Loucy (cell line): ENCODE results near the gene GPR75.

ENCODE experiments used
- H2AFZ ChIP-seq: fragments of 200-600 bp; sonication (generic); 2 replicates; pipeline ENCODE4 v1.6.0; 2016; ENCODE audit warnings: antibody characterized with exemption, mild to moderate bottlenecking, low read length, moderate library complexity
- H3F3A ChIP-seq: fragments of 200-600 bp; 2 replicates; pipeline ENCODE4 v1.6.0; 2016; ENCODE audit warnings: antibody characterized with exemption, low read depth, mild to moderate bottlenecking
- H3K27me3 ChIP-seq: fragments of 200-600 bp; sonication (generic); 2 replicates; pipeline ENCODE4 v1.6.1; 2014; ENCODE audit warnings: low read length, mild to moderate bottlenecking; ENCODE audit not compliant: insufficient read depth, poor library complexity, severe bottlenecking
- H3K36me3 ChIP-seq: fragments of 200-600 bp; sonication (generic); 2 replicates; pipeline ENCODE4 v1.6.1; 2016; ENCODE audit warnings: low read length; ENCODE audit not compliant: insufficient read depth
- H3K4me1 ChIP-seq: fragments of 200-600 bp; sonication (generic); 2 replicates; pipeline ENCODE4 v1.5.1; 2014; ENCODE audit warnings: low read length, mild to moderate bottlenecking; ENCODE audit not compliant: insufficient read depth, poor library complexity, severe bottlenecking
- H3K4me2 ChIP-seq: fragments of 200-600 bp; sonication (generic); 2 replicates; pipeline ENCODE4 v1.6.0; 2014; ENCODE audit warnings: antibody characterized with exemption, low read length, low read depth, mild to moderate bottlenecking; ENCODE audit not compliant: poor library complexity, severe bottlenecking
- H3K4me3 ChIP-seq: fragments of 200-600 bp; sonication (generic); 2 replicates; pipeline ENCODE4 v1.5.1; 2014; ENCODE audit warnings: low read length, mild to moderate bottlenecking, mixed read lengths; ENCODE audit not compliant: poor library complexity, severe bottlenecking
- H3K79me2 ChIP-seq: fragments of 200-600 bp; sonication (generic); 2 replicates; pipeline ENCODE4 v1.6.1; 2014; ENCODE audit warnings: low read length; ENCODE audit not compliant: insufficient read depth
- H3K9ac ChIP-seq: fragments of 200-600 bp; sonication (generic); 2 replicates; pipeline ENCODE4 v1.6.0; 2014; ENCODE audit warnings: mild to moderate bottlenecking, low read depth, low read length, moderate library complexity; ENCODE audit not compliant: poor library complexity, severe bottlenecking
- H3K9me2 ChIP-seq: fragments of 200-600 bp; sonication (generic); replicated peaks from 2 replicates; pipeline ENCODE4 v1.6.1; 2016; ENCODE audit warnings: low read depth, low read length, mixed read lengths
- H3K9me3 ChIP-seq: fragments of 200-600 bp; sonication (generic); 2 replicates; pipeline ENCODE4 v1.6.1; 2014; ENCODE audit warnings: mild to moderate bottlenecking, antibody characterized with exemption, low read length, low read depth; ENCODE audit not compliant: insufficient read depth
- H4K20me1 ChIP-seq: fragments of 200-600 bp; sonication (generic); 2 replicates; pipeline ENCODE4 v1.6.0; 2014; ENCODE audit warnings: antibody characterized with exemption, low read length, mild to moderate bottlenecking; ENCODE audit not compliant: insufficient read depth, poor library complexity, severe bottlenecking
- EZH2phosphoT487 ChIP-seq: fragments of 200-600 bp; IDR thresholded peaks from 2 replicates; pipeline ENCODE4 v1.6.1; 2018; ENCODE audit warnings: antibody characterized with exemption, mild to moderate bottlenecking, moderate library complexity, borderline replicate concordance
- TF ChIP-seq, protein P1 (sequence below): fragments of 200-600 bp; sonication (generic); conservative IDR thresholded peaks from 2 replicates; pipeline ENCODE4 v1.5.1; 2014; ENCODE audit warnings: mild to moderate bottlenecking, antibody characterized with exemption, low read length

GPR75 gene

DNA sequence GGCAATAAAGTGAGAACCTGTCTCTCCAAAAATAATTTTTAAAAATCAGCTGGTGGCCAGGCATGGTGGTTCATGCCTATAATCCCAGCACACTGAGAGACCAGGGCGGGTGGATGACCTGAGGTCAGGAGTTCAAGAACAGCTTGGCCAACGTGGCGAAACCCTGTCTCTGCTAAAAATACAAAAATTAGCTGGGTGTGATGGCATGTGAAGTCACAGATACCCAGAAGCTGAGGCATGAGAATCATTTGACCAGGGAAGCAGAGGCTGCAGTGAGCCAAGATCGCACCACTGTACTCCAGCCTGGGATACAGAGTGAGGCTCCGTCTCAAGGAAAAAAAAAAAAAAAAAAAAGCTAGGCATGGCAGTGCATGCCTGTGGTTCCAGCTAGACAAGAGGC, 7.4 kb upstream of the GPR75 start:
- no peaks in the 10 kb centered on the region for H3K9me3 ChIP-seq
- H3K9ac ChIP-seq, result no peak overlapping the region
- peaks cover 47% of the 10 kb centered on the region; the same call in 1 of the 2 replicates for H3K36me3 ChIP-seq
- TF ChIP-seq, protein P1, sequence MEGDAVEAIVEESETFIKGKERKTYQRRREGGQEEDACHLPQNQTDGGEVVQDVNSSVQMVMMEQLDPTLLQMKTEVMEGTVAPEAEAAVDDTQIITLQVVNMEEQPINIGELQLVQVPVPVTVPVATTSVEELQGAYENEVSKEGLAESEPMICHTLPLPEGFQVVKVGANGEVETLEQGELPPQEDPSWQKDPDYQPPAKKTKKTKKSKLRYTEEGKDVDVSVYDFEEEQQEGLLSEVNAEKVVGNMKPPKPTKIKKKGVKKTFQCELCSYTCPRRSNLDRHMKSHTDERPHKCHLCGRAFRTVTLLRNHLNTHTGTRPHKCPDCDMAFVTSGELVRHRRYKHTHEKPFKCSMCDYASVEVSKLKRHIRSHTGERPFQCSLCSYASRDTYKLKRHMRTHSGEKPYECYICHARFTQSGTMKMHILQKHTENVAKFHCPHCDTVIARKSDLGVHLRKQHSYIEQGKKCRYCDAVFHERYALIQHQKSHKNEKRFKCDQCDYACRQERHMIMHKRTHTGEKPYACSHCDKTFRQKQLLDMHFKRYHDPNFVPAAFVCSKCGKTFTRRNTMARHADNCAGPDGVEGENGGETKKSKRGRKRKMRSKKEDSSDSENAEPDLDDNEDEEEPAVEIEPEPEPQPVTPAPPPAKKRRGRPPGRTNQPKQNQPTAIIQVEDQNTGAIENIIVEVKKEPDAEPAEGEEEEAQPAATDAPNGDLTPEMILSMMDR, result no peak
- no peak for TF ChIP-seq EZH2phosphoT487
- no peaks in the 10 kb centered on the region for H3K27me3 ChIP-seq
- H2AFZ ChIP-seq, result no peak overlapping the region
- H3K4me3 ChIP-seq, result no peak overlapping the region
- H3K9me2 ChIP-seq, result no peaks in the 10 kb centered on the region
- H3K79me2 ChIP-seq, result no peaks in the 10 kb centered on the region
- no peaks in the 10 kb centered on the region for H3F3A ChIP-seq
- no peak overlapping the region for H3K4me2 ChIP-seq
- no peaks in the 10 kb centered on the region for H4K20me1 ChIP-seq
- no peaks in the 10 kb centered on the region for H3K4me1 ChIP-seq

DNA sequence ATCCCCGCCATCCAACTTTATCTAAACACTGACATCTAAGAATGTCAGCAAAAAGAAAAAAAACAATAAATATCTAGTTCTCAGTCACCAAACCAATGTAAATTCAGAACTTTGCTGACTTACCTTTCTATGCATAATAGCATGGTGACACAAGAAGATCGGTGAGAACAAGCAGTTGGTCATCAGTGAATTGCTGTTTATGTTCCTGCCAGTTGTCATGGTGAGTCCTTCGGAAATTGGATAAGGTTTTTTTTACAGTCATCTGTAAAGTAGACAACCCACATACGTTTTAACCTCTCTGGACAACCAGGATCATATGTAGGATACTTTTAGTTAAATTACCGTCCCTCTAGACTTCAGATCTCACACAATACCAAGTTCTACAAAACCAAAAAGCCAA, 6.2 kb upstream of the GPR75 start:
- H3K27me3 ChIP-seq, result no peaks in the 10 kb centered on the region
- H3K9me2 ChIP-seq, result no peaks in the 10 kb centered on the region
- no peaks in the 10 kb centered on the region for H3K9me3 ChIP-seq
- no peaks in the 10 kb centered on the region for H3K4me1 ChIP-seq
- no peaks in the 10 kb centered on the region for H4K20me1 ChIP-seq
- no peak overlapping the region for H3K9ac ChIP-seq
- no peak overlapping the region for H2AFZ ChIP-seq
- H3K4me2 ChIP-seq, result no peak overlapping the region
- TF ChIP-seq EZH2phosphoT487, result no peak
- TF ChIP-seq, protein P1, result no peak
- H3K79me2 ChIP-seq, result no peaks in the 10 kb centered on the region
- H3F3A ChIP-seq, result no peaks in the 10 kb centered on the region
- H3K4me3 ChIP-seq, result no peak overlapping the region
- peaks cover 47% of the 10 kb centered on the region; the same call in 1 of the 2 replicates for H3K36me3 ChIP-seq

DNA sequence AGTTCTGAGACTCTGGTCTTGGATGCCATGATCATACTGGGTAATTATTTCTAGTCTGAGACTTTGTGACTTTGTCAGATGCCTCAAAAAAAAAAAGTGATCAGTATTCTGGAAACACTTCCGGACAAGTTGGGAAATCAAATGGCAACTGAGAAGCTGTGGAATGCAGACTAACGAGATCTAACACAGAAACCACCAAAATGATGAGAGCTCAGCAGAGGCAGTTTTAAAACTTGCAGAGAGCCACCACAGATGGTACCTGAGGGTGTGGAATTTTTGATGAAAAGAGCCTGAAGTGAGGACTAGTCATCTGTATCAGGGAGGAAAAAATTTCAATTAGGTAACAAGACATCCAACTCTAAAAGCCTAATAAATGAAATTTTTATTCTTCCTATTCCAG, 5.5 kb upstream of the GPR75 start:
- no peaks in the 10 kb centered on the region for H4K20me1 ChIP-seq
- no peaks in the 10 kb centered on the region for H3F3A ChIP-seq
- no peaks in the 10 kb centered on the region for H3K9me2 ChIP-seq
- H3K4me3 ChIP-seq, result no peak overlapping the region
- no peaks in the 10 kb centered on the region for H3K27me3 ChIP-seq
- TF ChIP-seq, protein P1, result no peak
- no peak for TF ChIP-seq EZH2phosphoT487
- no peaks in the 10 kb centered on the region for H3K9me3 ChIP-seq
- H2AFZ ChIP-seq, result no peak overlapping the region
- no peak overlapping the region for H3K4me2 ChIP-seq
- H3K4me1 ChIP-seq, result no peaks in the 10 kb centered on the region
- no peak overlapping the region for H3K9ac ChIP-seq
- H3K36me3 ChIP-seq, result peaks cover 47% of the 10 kb centered on the region; the same call in 1 of the 2 replicates
- H3K79me2 ChIP-seq, result no peaks in the 10 kb centered on the region
